Measurements from ENCODE around the gene ATXN1.

ATXN1 gene

GRCh38 chr6:16761471-16762267 lies 409 bp upstream of the ATXN1 start:
- H3K27ac ChIP-seq (ENCODE audit: extremely low read depth, low read depth, low read length), result peak overlapping the region; percentile 100
- H3K4me1 ChIP-seq (ENCODE audit: control insufficient read depth, insufficient read depth, low read length), result peaks cover 43% of the 10 kb centered on the region
- no peaks in the 10 kb centered on the region for H3K36me3 ChIP-seq (ENCODE audit: control insufficient read depth in 2 of 2, insufficient read depth in 1 of 2, low read length in 2 of 2)
- ChIA-PET CTCF (interaction anchor here (0.6 to 8.3 kb wide), 30 partner anchors 9 to 1181 kb away, joined by 3 to 94 read pairs (median 6); no protein-coding TSS in a partner anchor), POLR2A (interaction anchor here (0.5 to 2.3 kb wide), 16 partner anchors 9 to 556 kb away, joined by 3 to 17 read pairs (median 4); no protein-coding TSS in a partner anchor)
- H3K9me3 ChIP-seq (ENCODE audit: control insufficient read depth, insufficient read depth, low read depth, low read length), result no peaks in the 10 kb centered on the region
- peak overlapping the region; percentile 76 for H3K4me3 ChIP-seq (ENCODE audit: low read depth, low read length)
- TF ChIP-seq FEZF1 (tag by site-specific recombination; IDR thresholded peaks at IDR 0.05) (no peak), ZEB2 (tag by site-specific recombination; IDR thresholded peaks at IDR 0.05) (peak; percentile 78), SCRT2 (tag by site-specific recombination; IDR thresholded peaks at IDR 0.05) (no peak), ZNF792 (tag by site-specific recombination; IDR thresholded peaks at IDR 0.05) (no peak), ZBTB8A (tag by site-specific recombination; IDR thresholded peaks at IDR 0.05) (peak; percentile 92), ZNF791 (tag by site-specific recombination; IDR thresholded peaks at IDR 0.05) (no peak), MYNN (tag by site-specific recombination; IDR thresholded peaks at IDR 0.05; ENCODE audit: borderline replicate concordance) (no peak), PRDM6 (tag by site-specific recombination; IDR thresholded peaks at IDR 0.05) (no peak), ZNF785 (tag by site-specific recombination; IDR thresholded peaks at IDR 0.05) (no peak), ZFP3 (tag by site-specific recombination; IDR thresholded peaks at IDR 0.05; ENCODE audit: low read depth) (no peak), ZNF274 (IDR thresholded peaks at IDR 0.05; ENCODE audit: low read length) (no peak), ZNF274 (tag by site-specific recombination; IDR thresholded peaks at IDR 0.05; ENCODE audit: borderline replicate concordance) (no peak), ZNF354C (tag by site-specific recombination; IDR thresholded peaks at IDR 0.05; ENCODE audit: borderline replicate concordance, low read depth) (no peak), ZNF121 (tag by site-specific recombination; IDR thresholded peaks at IDR 0.05) (no peak), ZNF473 (tag by site-specific recombination; IDR thresholded peaks at IDR 0.05) (no peak), ZBTB48 (tag by site-specific recombination; IDR thresholded peaks at IDR 0.05) (peak; percentile 72; the same call in 1 of the 2 replicates), ZSCAN5A (tag by site-specific recombination; IDR thresholded peaks at IDR 0.05) (peak; percentile 68; the same call in 1 of the 2 replicates), ZNF391 (tag by site-specific recombination; IDR thresholded peaks at IDR 0.05; ENCODE audit: borderline replicate concordance, low read depth) (peak; percentile 68; the same call in 1 of the 2 replicates), ZBTB6 (tag by site-specific recombination; IDR thresholded peaks at IDR 0.05) (peak; percentile 99), ZNF555 (tag by site-specific recombination; conservative IDR thresholded peaks at IDR 0.05) (no peak)
- TF ChIP-seq, protein P1, sequence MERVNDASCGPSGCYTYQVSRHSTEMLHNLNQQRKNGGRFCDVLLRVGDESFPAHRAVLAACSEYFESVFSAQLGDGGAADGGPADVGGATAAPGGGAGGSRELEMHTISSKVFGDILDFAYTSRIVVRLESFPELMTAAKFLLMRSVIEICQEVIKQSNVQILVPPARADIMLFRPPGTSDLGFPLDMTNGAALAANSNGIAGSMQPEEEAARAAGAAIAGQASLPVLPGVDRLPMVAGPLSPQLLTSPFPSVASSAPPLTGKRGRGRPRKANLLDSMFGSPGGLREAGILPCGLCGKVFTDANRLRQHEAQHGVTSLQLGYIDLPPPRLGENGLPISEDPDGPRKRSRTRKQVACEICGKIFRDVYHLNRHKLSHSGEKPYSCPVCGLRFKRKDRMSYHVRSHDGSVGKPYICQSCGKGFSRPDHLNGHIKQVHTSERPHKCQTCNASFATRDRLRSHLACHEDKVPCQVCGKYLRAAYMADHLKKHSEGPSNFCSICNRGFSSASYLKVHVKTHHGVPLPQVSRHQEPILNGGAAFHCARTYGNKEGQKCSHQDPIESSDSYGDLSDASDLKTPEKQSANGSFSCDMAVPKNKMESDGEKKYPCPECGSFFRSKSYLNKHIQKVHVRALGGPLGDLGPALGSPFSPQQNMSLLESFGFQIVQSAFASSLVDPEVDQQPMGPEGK (tag by site-specific recombination; IDR thresholded peaks at IDR 0.05), result peak; percentile 96
- TF ChIP-seq, protein P2, sequence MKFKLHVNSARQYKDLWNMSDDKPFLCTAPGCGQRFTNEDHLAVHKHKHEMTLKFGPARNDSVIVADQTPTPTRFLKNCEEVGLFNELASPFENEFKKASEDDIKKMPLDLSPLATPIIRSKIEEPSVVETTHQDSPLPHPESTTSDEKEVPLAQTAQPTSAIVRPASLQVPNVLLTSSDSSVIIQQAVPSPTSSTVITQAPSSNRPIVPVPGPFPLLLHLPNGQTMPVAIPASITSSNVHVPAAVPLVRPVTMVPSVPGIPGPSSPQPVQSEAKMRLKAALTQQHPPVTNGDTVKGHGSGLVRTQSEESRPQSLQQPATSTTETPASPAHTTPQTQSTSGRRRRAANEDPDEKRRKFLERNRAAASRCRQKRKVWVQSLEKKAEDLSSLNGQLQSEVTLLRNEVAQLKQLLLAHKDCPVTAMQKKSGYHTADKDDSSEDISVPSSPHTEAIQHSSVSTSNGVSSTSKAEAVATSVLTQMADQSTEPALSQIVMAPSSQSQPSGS (tag by site-specific recombination; IDR thresholded peaks at IDR 0.05; ENCODE audit: low read depth), result peak; percentile 80
- TF ChIP-seq, protein P3, sequence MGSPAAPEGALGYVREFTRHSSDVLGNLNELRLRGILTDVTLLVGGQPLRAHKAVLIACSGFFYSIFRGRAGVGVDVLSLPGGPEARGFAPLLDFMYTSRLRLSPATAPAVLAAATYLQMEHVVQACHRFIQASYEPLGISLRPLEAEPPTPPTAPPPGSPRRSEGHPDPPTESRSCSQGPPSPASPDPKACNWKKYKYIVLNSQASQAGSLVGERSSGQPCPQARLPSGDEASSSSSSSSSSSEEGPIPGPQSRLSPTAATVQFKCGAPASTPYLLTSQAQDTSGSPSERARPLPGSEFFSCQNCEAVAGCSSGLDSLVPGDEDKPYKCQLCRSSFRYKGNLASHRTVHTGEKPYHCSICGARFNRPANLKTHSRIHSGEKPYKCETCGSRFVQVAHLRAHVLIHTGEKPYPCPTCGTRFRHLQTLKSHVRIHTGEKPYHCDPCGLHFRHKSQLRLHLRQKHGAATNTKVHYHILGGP (tag by site-specific recombination; IDR thresholded peaks at IDR 0.05), result no peak
- TF ChIP-seq, protein P4, sequence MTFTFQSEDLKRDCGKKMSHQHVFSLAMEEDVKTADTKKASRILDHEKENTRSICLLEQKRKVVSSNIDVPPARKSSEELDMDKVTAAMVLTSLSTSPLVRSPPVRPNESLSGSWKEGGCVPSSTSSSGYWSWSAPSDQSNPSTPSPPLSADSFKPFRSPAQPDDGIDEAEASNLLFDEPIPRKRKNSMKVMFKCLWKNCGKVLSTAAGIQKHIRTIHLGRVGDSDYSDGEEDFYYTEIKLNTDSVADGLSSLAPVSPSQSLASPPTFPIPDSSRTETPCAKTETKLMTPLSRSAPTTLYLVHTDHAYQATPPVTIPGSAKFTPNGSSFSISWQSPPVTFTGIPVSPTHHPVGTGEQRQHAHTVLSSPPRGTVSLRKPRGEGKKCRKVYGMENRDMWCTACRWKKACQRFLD (tag by site-specific recombination; IDR thresholded peaks at IDR 0.05), result no peak
- TF ChIP-seq, protein P5, sequence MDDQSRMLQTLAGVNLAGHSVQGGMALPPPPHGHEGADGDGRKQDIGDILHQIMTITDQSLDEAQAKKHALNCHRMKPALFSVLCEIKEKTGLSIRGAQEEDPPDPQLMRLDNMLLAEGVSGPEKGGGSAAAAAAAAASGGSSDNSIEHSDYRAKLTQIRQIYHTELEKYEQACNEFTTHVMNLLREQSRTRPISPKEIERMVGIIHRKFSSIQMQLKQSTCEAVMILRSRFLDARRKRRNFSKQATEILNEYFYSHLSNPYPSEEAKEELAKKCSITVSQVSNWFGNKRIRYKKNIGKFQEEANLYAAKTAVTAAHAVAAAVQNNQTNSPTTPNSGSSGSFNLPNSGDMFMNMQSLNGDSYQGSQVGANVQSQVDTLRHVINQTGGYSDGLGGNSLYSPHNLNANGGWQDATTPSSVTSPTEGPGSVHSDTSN (CRISPR knock-in tag; IDR thresholded peaks at IDR 0.05), result no peak
